Neural cell (in vitro differentiated cells): ENCODE measurements around the gene TINAGL1. TPM values are rescaled to one million over a fixed set of nuclear protein-coding genes. Genes with fewer than 3 reads are reported as not detected.

Experiments used
- H2AFZ ChIP-seq: fragments of 200-600, 300-800 bp; sonication (generic), shearing (Covaris generic); 2 replicates; pipeline ENCODE4 v1.6.0; 2014; ENCODE audit warnings: low read depth, mild to moderate bottlenecking, antibody characterized with exemption, low read length, moderate library complexity
- H3F3A ChIP-seq: fragments of 200-600 bp; shearing (Covaris generic); 2 replicates; pipeline ENCODE4 v1.6.1; 2016; ENCODE audit warnings: mild to moderate bottlenecking, moderate library complexity, mixed read lengths, antibody characterized with exemption, low read length; ENCODE audit not compliant: insufficient read depth, poor library complexity, severe bottlenecking
- H3K27ac ChIP-seq: fragments of 200-600, 300-800 bp; sonication (generic), shearing (Covaris generic); 2 replicates; pipeline ENCODE4 v1.5.1; 2014; ENCODE audit warnings: mild to moderate bottlenecking, low read length, moderate library complexity
- H3K27me3 ChIP-seq: fragments of 300-800, 200-600 bp; sonication (generic), shearing (Covaris generic); 2 replicates; pipeline ENCODE4 v1.6.0; 2014; ENCODE audit warnings: mild to moderate bottlenecking, low read depth, low read length, moderate library complexity; ENCODE audit not compliant: insufficient read depth
- H3K36me3 ChIP-seq: fragments of 300-800, 200-600 bp; sonication (generic), shearing (Covaris generic); 2 replicates; pipeline ENCODE4 v1.5.1; 2014; ENCODE audit warnings: mild to moderate bottlenecking, antibody characterized with exemption, low read length, moderate library complexity; ENCODE audit not compliant: insufficient read depth
- H3K4me2 ChIP-seq: fragments of 300-800, 200-600 bp; sonication (generic), shearing (Covaris generic); 2 replicates; pipeline ENCODE4 v1.6.0; 2014; ENCODE audit warnings: mild to moderate bottlenecking, low read length
- H3K4me3 ChIP-seq: fragments of 300-800, 200-600 bp; sonication (generic), shearing (Covaris generic); 2 replicates; pipeline ENCODE4 v1.5.1; 2014; ENCODE audit warnings: mild to moderate bottlenecking, low read length, moderate library complexity
- H3K79me2 ChIP-seq: fragments of 200-600 bp; shearing (Covaris generic); replicated peaks from 2 replicates; pipeline ENCODE4 v1.6.0; 2014; ENCODE audit warnings: mild to moderate bottlenecking, low read length, moderate library complexity; ENCODE audit not compliant: insufficient read depth
- H3K9ac ChIP-seq: fragments of 300-800, 200-600 bp; sonication (generic), shearing (Covaris generic); 2 replicates; pipeline ENCODE4 v1.6.1; 2016; ENCODE audit warnings: mild to moderate bottlenecking, low read length, mixed read lengths
- H3K9me2 ChIP-seq: fragments of 200-600 bp; shearing (Covaris generic); 2 replicates; pipeline ENCODE4 v1.6.1; 2016; ENCODE audit warnings: mild to moderate bottlenecking, low read length, mixed read lengths; ENCODE audit not compliant: insufficient read depth
- H3K9me3 ChIP-seq: fragments of 200-600, 300-800 bp; sonication (generic), shearing (Covaris generic); 2 replicates; pipeline ENCODE4 v1.6.1; 2016; ENCODE audit warnings: mild to moderate bottlenecking, mixed run types, low read length, moderate library complexity, mixed read lengths
- H4K20me1 ChIP-seq: fragments of 200-600 bp; shearing (Covaris generic); 2 replicates; pipeline ENCODE4 v1.6.1; 2016; ENCODE audit warnings: mild to moderate bottlenecking, mixed run types; ENCODE audit not compliant: insufficient read depth
- CTCF ChIP-seq: fragments of 450-650 bp; IDR thresholded peaks from 2 replicates; pipeline ENCODE4 v1.5.1; 2014; ENCODE audit warnings: antibody characterized with exemption, mild to moderate bottlenecking, moderate library complexity; ENCODE audit not compliant: poor library complexity, severe bottlenecking
- EP300 ChIP-seq: fragments of 450-650 bp; conservative IDR thresholded peaks from 2 replicates; pipeline ENCODE4 v1.6.1; 2014; ENCODE audit warnings: antibody characterized with exemption, mild to moderate bottlenecking, moderate library complexity; ENCODE audit not compliant: poor library complexity, severe bottlenecking
- EZH2 ChIP-seq: fragments of 200-600, 300-800 bp; shearing (Covaris generic), sonication (generic); IDR thresholded peaks from 2 replicates; pipeline ENCODE4 v1.6.1; 2014; ENCODE audit warnings: antibody characterized with exemption, low read length, borderline replicate concordance, mild to moderate bottlenecking; ENCODE audit not compliant: insufficient read depth, poor library complexity, severe bottlenecking
- MXI1 ChIP-seq: fragments of 450-650 bp; conservative IDR thresholded peaks from 2 replicates; pipeline ENCODE4 v1.6.1; 2014; ENCODE audit warnings: antibody characterized with exemption, mild to moderate bottlenecking; ENCODE audit not compliant: poor library complexity, severe bottlenecking
- POLR2AphosphoS5 ChIP-seq: IDR thresholded peaks from 2 replicates; pipeline ENCODE4 v1.6.1; 2012
- RAD21 ChIP-seq: fragments of 450-650 bp; conservative IDR thresholded peaks from 2 replicates; pipeline ENCODE4 v1.6.1; 2014; ENCODE audit warnings: antibody characterized with exemption, mild to moderate bottlenecking, moderate library complexity
- SMC3 ChIP-seq: fragments of 450-650 bp; conservative IDR thresholded peaks from 2 replicates; pipeline ENCODE4 v1.6.1; 2014; ENCODE audit warnings: antibody characterized with exemption, mild to moderate bottlenecking, moderate library complexity; ENCODE audit not compliant: poor library complexity
- TAF1 ChIP-seq: IDR thresholded peaks from 2 replicates; pipeline ENCODE4 v1.6.1; 2012; ENCODE audit warnings: low read depth
- polyA plus RNA-seq: library from polyadenylated mRNA; depleted of rRNA; stranded (reverse); fragments of >200 nt; gene quantifications from 2 replicates; pipeline ENCODE4 v1.2.3, GENCODE V29; 2014
- TF ChIP-seq, protein P1 (sequence below): IDR thresholded peaks from 2 replicates; pipeline ENCODE4 v1.6.1; 2012; ENCODE audit warnings: borderline replicate concordance

Gene TINAGL1
- polyA plus RNA-seq, 1 donor from 2014 or later = not detected

- TF ChIP-seq TAF1 = no peak
- no peak for TF ChIP-seq RAD21
- no peak for TF ChIP-seq SMC3
- TF ChIP-seq EP300 = no peak
- no peak for TF ChIP-seq CTCF
- TF ChIP-seq, protein P1, sequence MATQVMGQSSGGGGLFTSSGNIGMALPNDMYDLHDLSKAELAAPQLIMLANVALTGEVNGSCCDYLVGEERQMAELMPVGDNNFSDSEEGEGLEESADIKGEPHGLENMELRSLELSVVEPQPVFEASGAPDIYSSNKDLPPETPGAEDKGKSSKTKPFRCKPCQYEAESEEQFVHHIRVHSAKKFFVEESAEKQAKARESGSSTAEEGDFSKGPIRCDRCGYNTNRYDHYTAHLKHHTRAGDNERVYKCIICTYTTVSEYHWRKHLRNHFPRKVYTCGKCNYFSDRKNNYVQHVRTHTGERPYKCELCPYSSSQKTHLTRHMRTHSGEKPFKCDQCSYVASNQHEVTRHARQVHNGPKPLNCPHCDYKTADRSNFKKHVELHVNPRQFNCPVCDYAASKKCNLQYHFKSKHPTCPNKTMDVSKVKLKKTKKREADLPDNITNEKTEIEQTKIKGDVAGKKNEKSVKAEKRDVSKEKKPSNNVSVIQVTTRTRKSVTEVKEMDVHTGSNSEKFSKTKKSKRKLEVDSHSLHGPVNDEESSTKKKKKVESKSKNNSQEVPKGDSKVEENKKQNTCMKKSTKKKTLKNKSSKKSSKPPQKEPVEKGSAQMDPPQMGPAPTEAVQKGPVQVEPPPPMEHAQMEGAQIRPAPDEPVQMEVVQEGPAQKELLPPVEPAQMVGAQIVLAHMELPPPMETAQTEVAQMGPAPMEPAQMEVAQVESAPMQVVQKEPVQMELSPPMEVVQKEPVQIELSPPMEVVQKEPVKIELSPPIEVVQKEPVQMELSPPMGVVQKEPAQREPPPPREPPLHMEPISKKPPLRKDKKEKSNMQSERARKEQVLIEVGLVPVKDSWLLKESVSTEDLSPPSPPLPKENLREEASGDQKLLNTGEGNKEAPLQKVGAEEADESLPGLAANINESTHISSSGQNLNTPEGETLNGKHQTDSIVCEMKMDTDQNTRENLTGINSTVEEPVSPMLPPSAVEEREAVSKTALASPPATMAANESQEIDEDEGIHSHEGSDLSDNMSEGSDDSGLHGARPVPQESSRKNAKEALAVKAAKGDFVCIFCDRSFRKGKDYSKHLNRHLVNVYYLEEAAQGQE = no peak
- TF ChIP-seq MXI1 = no peak
- TF ChIP-seq EZH2 = no peak
- TF ChIP-seq POLR2AphosphoS5 = no peak
- Histone ChIP-seq H3F3A (no peaks in the 10 kb centered on the region), H2AFZ (no peak overlapping the region), H3K36me3 (no peaks in the 10 kb centered on the region), H3K9ac (no peak overlapping the region), H4K20me1 (no peaks in the 10 kb centered on the region), H3K4me2 (no peak overlapping the region), H3K27ac (no peak overlapping the region), H3K4me3 (no peak overlapping the region), H3K9me3 (no peaks in the 10 kb centered on the region), H3K27me3 (no peaks in the 10 kb centered on the region), H3K9me2 (no peaks in the 10 kb centered on the region), H3K79me2 (no peaks in the 10 kb centered on the region)
These were observed 25.8 kb downstream of the TINAGL1 start for GRCh38 chr1:31602081-31602480.

DNA sequence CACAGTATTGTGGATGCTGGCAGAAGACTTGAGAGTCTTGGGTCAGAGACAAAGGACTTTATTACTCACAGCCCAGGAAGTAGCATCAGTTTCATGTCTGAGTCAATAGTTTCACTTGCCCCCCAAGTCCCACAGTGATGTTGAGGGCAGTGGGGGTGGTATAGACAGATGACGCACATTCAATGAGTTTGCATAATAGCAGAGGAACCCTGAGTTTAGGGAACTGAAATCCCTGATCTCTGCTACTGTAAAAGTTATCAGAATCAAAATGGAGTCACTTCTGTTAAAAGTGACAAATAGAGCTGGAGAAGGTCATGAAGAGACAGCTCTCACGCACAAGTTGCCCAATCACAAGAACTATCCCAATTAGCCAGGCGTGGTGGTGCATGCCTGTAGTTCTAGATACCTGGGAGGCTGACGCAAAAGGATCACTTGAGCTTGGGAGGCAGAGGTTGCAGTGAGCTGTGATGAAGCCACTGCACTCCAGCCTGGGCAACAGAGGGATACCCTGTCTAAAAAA is 29.7 kb downstream of the TINAGL1 start:
- Histone ChIP-seq H3K4me2 (no peak overlapping the region), H3K9me3 (no peaks in the 10 kb centered on the region), H3K9me2 (no peaks in the 10 kb centered on the region), H2AFZ (no peak overlapping the region), H3K9ac (no peak overlapping the region), H4K20me1 (no peaks in the 10 kb centered on the region), H3F3A (no peaks in the 10 kb centered on the region), H3K36me3 (no peaks in the 10 kb centered on the region), H3K27ac (no peak overlapping the region), H3K4me3 (no peak overlapping the region), H3K79me2 (no peaks in the 10 kb centered on the region), H3K27me3 (no peaks in the 10 kb centered on the region)
- TF ChIP-seq TAF1 = no peak
- no peak for TF ChIP-seq POLR2AphosphoS5
- no peak for TF ChIP-seq CTCF
- no peak for TF ChIP-seq MXI1
- no peak for TF ChIP-seq SMC3
- no peak for TF ChIP-seq EP300
- no peak for TF ChIP-seq EZH2
- no peak for TF ChIP-seq RAD21
- TF ChIP-seq, protein P1 = no peak
